ENCODE measurements around the gene SEC14L5.

DNA sequence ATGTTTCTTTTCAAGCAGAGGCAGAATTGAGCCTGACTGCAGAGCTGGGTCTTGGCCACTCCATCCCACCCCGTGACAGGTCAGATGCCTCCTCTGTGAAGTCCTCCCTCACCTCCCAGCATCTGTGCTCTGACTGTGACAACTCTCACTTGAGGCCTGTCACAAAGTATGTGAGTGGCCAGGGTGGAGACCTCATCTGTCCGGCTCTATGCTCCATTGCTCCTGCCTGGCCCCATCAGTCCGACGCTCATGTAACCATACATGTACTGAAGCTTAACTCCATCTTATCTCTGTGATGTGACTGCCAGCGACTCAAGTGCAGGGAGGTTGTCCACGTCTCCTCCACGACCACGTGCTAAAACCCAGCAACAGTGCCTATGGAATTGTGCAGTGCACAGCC is 24.7 kb upstream of the SEC14L5 start:
- no peak for TF ChIP-seq POLR2A (IDR thresholded peaks at IDR 0.05)
- TF ChIP-seq, protein P1, sequence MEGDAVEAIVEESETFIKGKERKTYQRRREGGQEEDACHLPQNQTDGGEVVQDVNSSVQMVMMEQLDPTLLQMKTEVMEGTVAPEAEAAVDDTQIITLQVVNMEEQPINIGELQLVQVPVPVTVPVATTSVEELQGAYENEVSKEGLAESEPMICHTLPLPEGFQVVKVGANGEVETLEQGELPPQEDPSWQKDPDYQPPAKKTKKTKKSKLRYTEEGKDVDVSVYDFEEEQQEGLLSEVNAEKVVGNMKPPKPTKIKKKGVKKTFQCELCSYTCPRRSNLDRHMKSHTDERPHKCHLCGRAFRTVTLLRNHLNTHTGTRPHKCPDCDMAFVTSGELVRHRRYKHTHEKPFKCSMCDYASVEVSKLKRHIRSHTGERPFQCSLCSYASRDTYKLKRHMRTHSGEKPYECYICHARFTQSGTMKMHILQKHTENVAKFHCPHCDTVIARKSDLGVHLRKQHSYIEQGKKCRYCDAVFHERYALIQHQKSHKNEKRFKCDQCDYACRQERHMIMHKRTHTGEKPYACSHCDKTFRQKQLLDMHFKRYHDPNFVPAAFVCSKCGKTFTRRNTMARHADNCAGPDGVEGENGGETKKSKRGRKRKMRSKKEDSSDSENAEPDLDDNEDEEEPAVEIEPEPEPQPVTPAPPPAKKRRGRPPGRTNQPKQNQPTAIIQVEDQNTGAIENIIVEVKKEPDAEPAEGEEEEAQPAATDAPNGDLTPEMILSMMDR (IDR thresholded peaks at IDR 0.05) = no peak
- TF ChIP-seq EP300 (IDR thresholded peaks at IDR 0.05) = no peak
- no peak for TF ChIP-seq POLR2AphosphoS5 (IDR thresholded peaks at IDR 0.05)

Measured in suprapubic skin (tissue), 4 donors.